Measurements from ENCODE around the gene EPHX1. TPM values are rescaled to one million over a fixed set of nuclear protein-coding genes. Genes with fewer than 3 reads are reported as not detected.

Gene EPHX1
- total and polyA plus RNA-seq, 7 donors: 19.4 to 209 (median 95.8) TPM

DNA sequence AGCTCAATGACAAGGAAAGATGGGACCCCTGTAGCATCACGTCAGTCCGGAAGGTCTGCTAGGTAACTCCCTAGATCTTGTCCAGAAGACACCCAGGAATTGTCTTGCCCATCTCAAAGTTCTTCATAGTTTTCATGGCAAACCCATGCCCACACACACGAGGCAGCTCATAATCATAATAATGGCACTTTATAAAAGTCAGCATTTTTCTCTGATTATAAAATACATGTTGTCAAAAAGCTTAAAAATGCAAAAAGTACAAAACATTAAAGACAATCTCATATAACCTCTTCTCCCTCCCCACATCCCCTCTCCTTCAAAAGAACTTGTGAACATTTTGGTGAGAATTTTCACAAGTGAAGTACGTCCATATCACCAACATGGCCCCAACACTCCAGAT lies 30.8 kb downstream of the EPHX1 start:
- TF ChIP-seq, protein P1, sequence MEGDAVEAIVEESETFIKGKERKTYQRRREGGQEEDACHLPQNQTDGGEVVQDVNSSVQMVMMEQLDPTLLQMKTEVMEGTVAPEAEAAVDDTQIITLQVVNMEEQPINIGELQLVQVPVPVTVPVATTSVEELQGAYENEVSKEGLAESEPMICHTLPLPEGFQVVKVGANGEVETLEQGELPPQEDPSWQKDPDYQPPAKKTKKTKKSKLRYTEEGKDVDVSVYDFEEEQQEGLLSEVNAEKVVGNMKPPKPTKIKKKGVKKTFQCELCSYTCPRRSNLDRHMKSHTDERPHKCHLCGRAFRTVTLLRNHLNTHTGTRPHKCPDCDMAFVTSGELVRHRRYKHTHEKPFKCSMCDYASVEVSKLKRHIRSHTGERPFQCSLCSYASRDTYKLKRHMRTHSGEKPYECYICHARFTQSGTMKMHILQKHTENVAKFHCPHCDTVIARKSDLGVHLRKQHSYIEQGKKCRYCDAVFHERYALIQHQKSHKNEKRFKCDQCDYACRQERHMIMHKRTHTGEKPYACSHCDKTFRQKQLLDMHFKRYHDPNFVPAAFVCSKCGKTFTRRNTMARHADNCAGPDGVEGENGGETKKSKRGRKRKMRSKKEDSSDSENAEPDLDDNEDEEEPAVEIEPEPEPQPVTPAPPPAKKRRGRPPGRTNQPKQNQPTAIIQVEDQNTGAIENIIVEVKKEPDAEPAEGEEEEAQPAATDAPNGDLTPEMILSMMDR (IDR thresholded peaks at IDR 0.05): no peak
- peaks cover 0 to 97% of the 10 kb centered on the region in 2 donors for H3K36me3 ChIP-seq (ENCODE audit: insufficient read depth in 1 of 2, low read depth in 1 of 2)
- H3K27me3 ChIP-seq (ENCODE audit: insufficient read depth in 3 of 3, low read length in 2 of 3): no peaks in the 10 kb centered on the region
- 84 to 93% (median 92%) methylated on average over 4 of the region's 4 CpGs for WGBS, 3 donors
- ATAC-seq (no peak), DNase-seq (no peak)
- H3K9me3 ChIP-seq: no peaks in the 10 kb centered on the region
- intact Hi-C loops (cut with DNase I): no loop called here
- no peaks in the 10 kb centered on the region for H3K4me1 ChIP-seq
- no peak overlapping the region for H3K27ac ChIP-seq
- no peak overlapping the region for H3K4me3 ChIP-seq

DNA sequence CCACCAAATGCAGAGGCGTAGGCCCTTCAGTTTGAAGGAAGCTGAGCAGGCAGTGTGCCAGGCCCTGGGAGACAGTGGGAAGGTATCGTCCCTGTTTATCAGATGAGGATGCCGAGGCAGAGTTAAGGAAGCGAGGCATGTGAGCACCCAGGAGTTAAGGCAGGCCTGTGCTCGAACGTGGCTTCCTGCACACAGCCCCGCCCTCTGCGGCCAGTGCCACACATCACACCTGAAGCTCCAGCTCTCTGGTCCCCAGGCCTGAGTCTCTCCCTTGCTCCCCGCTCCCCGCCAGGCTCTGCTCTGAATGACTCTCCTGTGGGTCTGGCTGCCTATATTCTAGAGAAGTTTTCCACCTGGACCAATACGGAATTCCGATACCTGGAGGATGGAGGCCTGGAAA lies 32.1 kb downstream of the EPHX1 start:
- DNase-seq: no peak
- no peak overlapping the region for H3K27ac ChIP-seq
- no peaks in the 10 kb centered on the region for H3K27me3 ChIP-seq (ENCODE audit: insufficient read depth in 3 of 3, low read length in 2 of 3)
- H3K4me3 ChIP-seq: no peak overlapping the region
- no peaks in the 10 kb centered on the region for H3K9me3 ChIP-seq
- intact Hi-C loops (cut with DNase I): no loop called here
- ATAC-seq: no peak
- TF ChIP-seq, protein P1 (IDR thresholded peaks at IDR 0.05): no peak
- H3K4me1 ChIP-seq: no peaks in the 10 kb centered on the region
- WGBS, 3 donors: 84 to 89% (median 85%) methylated on average over 10 to 12 of the region's 12 CpGs
- H3K36me3 ChIP-seq (ENCODE audit: insufficient read depth in 1 of 2, low read depth in 1 of 2): peaks cover 0 to 100% of the 10 kb centered on the region in 2 donors

DNA sequence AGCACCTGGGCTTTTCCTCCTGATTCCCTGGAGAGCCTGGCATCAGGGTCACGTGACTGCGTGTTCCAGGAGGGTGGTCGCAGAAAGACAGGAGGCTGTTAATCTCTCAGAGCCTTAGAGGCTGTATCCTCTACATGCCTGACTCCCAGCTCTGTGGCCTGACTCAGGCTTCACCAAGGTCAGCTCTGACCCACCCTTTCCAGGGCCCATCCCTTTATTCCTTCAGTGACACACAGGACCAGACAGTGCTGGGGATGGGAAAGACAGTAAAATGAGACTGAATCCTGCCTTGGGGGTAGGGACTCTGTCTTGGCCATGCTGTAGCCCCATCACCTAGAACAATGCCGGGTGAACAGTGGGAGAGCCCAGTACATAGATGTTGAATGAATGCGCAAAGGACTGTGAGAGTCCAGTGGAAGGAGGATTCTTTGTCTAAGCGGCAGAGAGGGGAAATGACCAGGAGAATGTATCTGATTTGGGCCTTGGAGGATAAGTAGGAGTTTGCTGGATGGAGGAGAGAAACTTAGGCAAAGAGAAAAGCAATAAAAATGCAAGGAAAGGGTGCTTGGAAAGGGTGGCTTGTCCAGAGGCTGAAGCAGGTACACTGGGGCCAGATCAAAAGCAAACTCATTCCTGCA lies 33.0 kb downstream of the EPHX1 start:
- TF ChIP-seq, protein P1 (IDR thresholded peaks at IDR 0.05): no peak
- 85 to 86% (median 85%) methylated on average over 6 of the region's 6 CpGs for WGBS, 3 donors
- Histone ChIP-seq H3K4me1 (no peaks in the 10 kb centered on the region), H3K36me3 (ENCODE audit: insufficient read depth in 1 of 2, low read depth in 1 of 2) (peaks cover 0 to 100% of the 10 kb centered on the region in 2 donors), H3K4me3 (no peak overlapping the region), H3K27ac (no peak overlapping the region), H3K9me3 (no peaks in the 10 kb centered on the region), H3K27me3 (ENCODE audit: insufficient read depth in 3 of 3, low read length in 2 of 3) (no peaks in the 10 kb centered on the region)
- ATAC-seq: no peak
- intact Hi-C loops (cut with DNase I): loop anchor here in 1 of 2 donors (1.0 kb wide), 1 partner anchor 367 kb away; no protein-coding TSS in a partner anchor
- no peak for DNase-seq

DNA sequence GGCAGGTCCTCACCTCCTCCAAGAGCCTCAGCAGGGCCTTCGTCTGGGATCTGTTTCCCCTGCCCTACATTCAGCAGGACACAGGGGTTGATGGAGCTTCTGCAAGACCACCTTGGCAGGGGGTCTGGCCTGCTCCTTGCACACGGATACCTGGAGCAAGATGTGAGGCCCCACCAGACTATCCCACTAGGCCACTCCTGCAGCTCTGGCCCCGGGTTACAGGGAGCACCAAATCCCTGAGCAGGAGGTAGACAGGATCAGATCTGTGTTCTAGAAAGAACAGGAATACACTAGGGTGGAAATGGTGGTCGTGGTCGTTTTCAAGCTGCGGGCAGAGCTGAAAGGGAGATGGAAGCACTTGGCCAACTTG lies 33.5 kb downstream of the EPHX1 start:
- WGBS, 3 donors: 76 to 78% (median 76%) methylated on average over 6 of the region's 6 CpGs
- H3K27me3 ChIP-seq (ENCODE audit: insufficient read depth in 3 of 3, low read length in 2 of 3): no peaks in the 10 kb centered on the region
- H3K36me3 ChIP-seq (ENCODE audit: insufficient read depth in 1 of 2, low read depth in 1 of 2): peaks cover 0 to 100% of the 10 kb centered on the region in 2 donors
- no peaks in the 10 kb centered on the region for H3K9me3 ChIP-seq
- ATAC-seq (no peak), DNase-seq (no peak)
- H3K27ac ChIP-seq: no peak overlapping the region
- intact Hi-C loops (cut with DNase I): loop anchor here in 1 of 2 donors (1.0 kb wide), 1 partner anchor 367 kb away; no protein-coding TSS in a partner anchor
- TF ChIP-seq, protein P1 (IDR thresholded peaks at IDR 0.05): no peak
- H3K4me3 ChIP-seq: no peak overlapping the region
- H3K4me1 ChIP-seq: no peaks in the 10 kb centered on the region
